Measurements from ENCODE around the gene ANO2. TPM values are rescaled to one million over a fixed set of nuclear protein-coding genes. Genes with fewer than 3 reads are reported as not detected.

Gene ANO2
- total and polyA plus RNA-seq, 2 donors = 2.9 to 8.8 TPM

- no peak overlapping the region for H3K4me3 ChIP-seq (ENCODE audit: low read depth, low read length)
- DNase-seq (ENCODE audit: extremely low spot score) = no peak
- no peaks in the 10 kb centered on the region for H3K4me1 ChIP-seq (ENCODE audit: insufficient read depth)
- H3K27ac ChIP-seq (ENCODE audit: low read depth) = no peak overlapping the region
- WGBS = 66% methylated on average over 15 of the region's 15 CpGs
- H3K36me3 ChIP-seq (ENCODE audit: insufficient read depth) = no peaks in the 10 kb centered on the region
These were observed 22.8 kb downstream of the ANO2 start for GRCh38 chr12:5921966-5922899.

DNA sequence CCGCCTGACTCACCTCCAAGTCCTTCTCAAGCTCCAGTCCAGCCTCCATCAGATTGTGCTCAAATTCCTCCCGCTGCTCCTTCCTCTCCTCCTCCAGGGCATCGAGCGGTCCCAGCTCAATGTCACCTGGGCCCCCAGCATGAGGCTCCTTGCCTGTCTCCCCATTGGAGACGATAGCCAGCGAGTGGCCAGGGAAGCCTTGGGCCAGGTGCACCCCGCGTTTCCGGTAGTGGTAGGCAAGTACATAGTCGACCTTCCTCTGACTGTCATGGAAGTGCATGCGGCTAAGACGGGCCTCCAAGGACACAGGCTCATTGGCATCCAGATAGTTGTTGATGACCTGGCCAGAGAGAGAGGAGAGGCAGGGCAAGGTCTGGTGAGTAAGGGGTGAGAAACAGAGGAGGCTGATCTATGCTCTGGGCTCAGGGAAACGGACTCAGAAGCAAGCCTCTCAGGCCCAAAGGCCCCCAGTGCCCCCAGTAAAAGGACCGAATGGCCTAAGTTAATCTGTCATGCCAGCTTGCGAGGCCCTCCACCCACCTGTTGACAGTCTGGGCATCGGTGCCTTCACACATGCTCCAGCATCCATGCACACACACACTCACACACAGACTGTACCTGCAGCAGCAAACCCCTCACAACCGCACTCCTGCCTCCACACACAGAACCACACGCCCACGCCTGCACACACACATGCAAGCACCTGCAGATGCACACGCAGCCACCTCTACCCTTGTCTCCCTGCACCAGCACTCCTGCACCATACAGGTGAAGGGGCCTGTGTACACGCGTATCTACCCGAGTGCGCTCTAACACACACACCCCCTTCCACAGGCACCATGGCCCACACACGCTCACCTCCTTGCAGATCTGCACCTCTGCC lies 23.8 kb downstream of the ANO2 start:
- WGBS = 94% methylated on average over 25 of the region's 25 CpGs
- H3K36me3 ChIP-seq (ENCODE audit: insufficient read depth) = no peaks in the 10 kb centered on the region
- H3K4me1 ChIP-seq (ENCODE audit: insufficient read depth) = no peaks in the 10 kb centered on the region
- no peak overlapping the region for H3K27ac ChIP-seq (ENCODE audit: low read depth)
- no peak overlapping the region for H3K4me3 ChIP-seq (ENCODE audit: low read depth, low read length)
- no peak for DNase-seq (ENCODE audit: extremely low spot score)

GRCh38 chr12:5916785-5917290 lies 28.2 kb downstream of the ANO2 start:
- DNase-seq (ENCODE audit: extremely low spot score) = no peak
- no peak overlapping the region for H3K27ac ChIP-seq (ENCODE audit: low read depth)
- H3K4me3 ChIP-seq (ENCODE audit: low read depth, low read length) = no peak overlapping the region
- H3K4me1 ChIP-seq (ENCODE audit: insufficient read depth) = no peaks in the 10 kb centered on the region
- 72% methylated on average over 9 of the region's 9 CpGs for WGBS
- no peaks in the 10 kb centered on the region for H3K36me3 ChIP-seq (ENCODE audit: insufficient read depth)

- WGBS = 96% methylated on average over 4 of the region's 4 CpGs
- Histone ChIP-seq H3K36me3 (ENCODE audit: insufficient read depth) (no peaks in the 10 kb centered on the region), H3K27ac (ENCODE audit: low read depth) (no peak overlapping the region), H3K4me3 (ENCODE audit: low read depth, low read length) (no peak overlapping the region), H3K4me1 (ENCODE audit: insufficient read depth) (no peaks in the 10 kb centered on the region)
- DNase-seq (ENCODE audit: extremely low spot score) = no peak
These were observed 29.5 kb downstream of the ANO2 start for GRCh38 chr12:5915511-5915910.

DNA sequence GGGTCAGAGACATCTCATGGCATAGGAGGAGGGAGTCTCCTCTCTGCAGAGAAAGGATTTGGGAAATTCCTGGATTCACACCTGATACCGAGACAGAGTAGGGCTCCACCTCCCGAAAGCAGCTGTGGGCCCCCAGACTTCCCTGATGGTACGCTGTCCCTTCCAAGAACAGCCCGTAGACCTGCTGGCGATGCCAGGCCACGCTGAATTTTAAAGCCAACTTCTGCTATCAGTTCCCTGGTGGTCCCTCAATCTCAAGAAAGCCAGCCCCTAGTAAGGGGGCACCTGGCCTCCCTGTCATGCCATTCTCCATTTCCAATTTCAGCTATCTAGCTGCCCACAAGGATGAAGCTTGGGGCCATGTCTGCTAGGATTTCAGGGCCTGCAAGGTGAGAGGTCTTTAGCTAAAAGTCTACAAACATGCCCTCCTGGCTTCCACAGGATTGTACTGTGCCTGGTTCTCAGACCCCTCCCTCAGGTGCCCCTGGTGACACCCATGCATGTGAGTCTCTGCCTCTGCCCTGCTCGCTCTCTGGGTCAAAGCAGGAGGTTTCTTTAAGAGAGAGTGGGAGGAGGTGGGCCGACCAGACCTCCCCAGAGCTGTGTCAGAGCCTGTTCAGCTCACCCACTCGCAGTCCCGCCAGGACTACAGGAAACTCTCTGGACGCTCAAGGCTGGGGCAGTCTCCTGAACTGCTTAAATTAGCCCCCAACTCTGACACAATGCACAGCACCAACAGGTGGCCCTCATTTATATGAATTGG lies 30.5 kb downstream of the ANO2 start:
- Histone ChIP-seq H3K4me3 (ENCODE audit: low read depth, low read length) (no peak overlapping the region), H3K4me1 (ENCODE audit: insufficient read depth) (no peaks in the 10 kb centered on the region), H3K36me3 (ENCODE audit: insufficient read depth) (no peaks in the 10 kb centered on the region), H3K27ac (ENCODE audit: low read depth) (no peak overlapping the region)
- no peak for DNase-seq (ENCODE audit: extremely low spot score)
- 73% methylated on average over 11 of the region's 11 CpGs for WGBS

DNA sequence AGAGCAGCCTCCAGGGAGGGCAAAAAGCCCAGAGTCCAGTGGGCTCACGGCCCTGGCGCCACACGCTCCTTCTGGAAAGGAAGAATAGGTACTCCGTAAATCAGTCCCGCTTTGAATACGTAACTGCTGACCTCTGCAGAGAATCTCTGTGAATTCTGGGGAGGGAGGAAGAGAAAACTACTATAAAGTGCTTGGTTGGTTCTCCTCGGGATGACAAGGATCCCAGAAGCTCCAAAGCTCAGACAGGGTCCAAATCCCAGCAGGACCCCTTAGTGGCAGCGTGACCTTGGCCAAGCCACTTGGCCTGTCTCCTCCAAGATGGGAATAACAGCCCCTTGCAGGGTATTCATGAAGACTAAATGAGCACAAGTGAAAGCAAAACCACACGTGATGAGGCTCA lies 31.7 kb downstream of the ANO2 start:
- H3K4me1 ChIP-seq (ENCODE audit: insufficient read depth) = no peaks in the 10 kb centered on the region
- no peak for DNase-seq (ENCODE audit: extremely low spot score)
- no peak overlapping the region for H3K4me3 ChIP-seq (ENCODE audit: low read depth, low read length)
- WGBS = 87% methylated on average over 9 of the region's 9 CpGs
- H3K36me3 ChIP-seq (ENCODE audit: insufficient read depth) = no peaks in the 10 kb centered on the region
- H3K27ac ChIP-seq (ENCODE audit: low read depth) = no peak overlapping the region

DNA sequence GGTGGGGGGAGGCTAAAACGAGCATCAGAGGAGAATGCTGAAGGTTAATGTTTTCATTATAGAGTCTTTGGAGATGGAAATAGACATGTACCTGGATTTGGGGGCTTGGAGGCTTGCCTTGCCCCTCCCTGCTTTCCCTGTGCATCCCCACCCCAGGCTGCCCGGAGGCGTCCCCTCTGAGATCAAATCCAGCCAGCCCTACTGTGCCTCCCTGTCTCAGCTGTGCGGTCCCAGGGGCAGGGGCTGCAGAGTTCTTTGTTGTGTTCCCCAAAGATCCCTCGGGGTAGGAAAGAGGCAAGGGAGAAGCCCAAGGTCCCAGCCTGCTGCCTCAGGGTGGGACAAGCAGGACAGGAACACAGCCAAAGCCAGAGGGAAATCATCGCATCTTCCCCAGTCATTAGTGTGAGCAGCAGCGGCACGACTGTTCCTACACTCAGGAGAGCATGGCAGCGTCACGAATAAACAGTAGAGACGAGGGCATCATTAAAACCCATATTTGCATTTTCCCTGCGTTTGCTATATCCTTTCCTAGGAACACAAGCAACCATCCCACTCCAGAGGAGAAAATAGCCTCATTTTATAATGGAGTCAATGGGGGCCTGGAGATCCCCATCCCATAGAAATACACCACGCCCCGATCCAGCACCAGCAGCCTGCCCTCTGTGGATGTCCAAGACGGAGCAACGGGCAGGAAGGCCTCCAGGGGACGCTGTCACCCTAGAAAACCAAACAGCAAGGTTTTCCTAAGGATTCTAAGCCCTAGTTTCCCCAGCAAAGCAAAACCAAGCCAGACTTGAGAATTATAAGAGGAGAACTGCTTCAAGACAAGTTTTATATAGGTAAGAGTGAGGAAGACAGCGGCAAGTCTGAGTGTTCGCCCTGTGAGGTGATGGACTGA lies 32.4 kb downstream of the ANO2 start:
- no peak for DNase-seq (ENCODE audit: extremely low spot score)
- no peaks in the 10 kb centered on the region for H3K36me3 ChIP-seq (ENCODE audit: insufficient read depth)
- H3K27ac ChIP-seq (ENCODE audit: low read depth) = no peak overlapping the region
- no peak overlapping the region for H3K4me3 ChIP-seq (ENCODE audit: low read depth, low read length)
- H3K4me1 ChIP-seq (ENCODE audit: insufficient read depth) = no peaks in the 10 kb centered on the region
- 71% methylated on average over 19 of the region's 19 CpGs for WGBS

DNA sequence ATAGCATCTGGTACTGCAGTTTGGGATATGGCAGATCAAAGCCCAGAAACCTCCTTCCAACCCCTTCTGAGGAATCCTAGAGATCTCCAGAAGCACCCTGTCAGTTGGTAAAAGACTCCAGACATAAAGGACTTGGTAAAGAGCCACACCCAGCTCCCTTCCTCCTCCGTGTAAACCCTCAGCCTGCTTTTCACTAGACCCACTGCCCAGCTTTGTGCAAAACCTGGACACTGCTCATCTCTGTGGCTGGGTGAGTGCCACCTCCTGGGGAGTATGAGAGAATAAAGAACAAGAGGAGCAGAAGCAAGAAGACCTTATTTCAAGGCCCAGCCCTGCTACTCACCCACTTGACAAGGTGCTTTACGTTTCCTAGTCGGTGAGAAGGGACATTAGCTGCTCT lies 33.0 kb downstream of the ANO2 start:
- no peaks in the 10 kb centered on the region for H3K4me1 ChIP-seq (ENCODE audit: insufficient read depth)
- H3K4me3 ChIP-seq (ENCODE audit: low read depth, low read length) = no peak overlapping the region
- DNase-seq (ENCODE audit: extremely low spot score) = no peak
- no peak overlapping the region for H3K27ac ChIP-seq (ENCODE audit: low read depth)
- no peaks in the 10 kb centered on the region for H3K36me3 ChIP-seq (ENCODE audit: insufficient read depth)
- 62% methylated on average over 3 of the region's 3 CpGs for WGBS

DNA sequence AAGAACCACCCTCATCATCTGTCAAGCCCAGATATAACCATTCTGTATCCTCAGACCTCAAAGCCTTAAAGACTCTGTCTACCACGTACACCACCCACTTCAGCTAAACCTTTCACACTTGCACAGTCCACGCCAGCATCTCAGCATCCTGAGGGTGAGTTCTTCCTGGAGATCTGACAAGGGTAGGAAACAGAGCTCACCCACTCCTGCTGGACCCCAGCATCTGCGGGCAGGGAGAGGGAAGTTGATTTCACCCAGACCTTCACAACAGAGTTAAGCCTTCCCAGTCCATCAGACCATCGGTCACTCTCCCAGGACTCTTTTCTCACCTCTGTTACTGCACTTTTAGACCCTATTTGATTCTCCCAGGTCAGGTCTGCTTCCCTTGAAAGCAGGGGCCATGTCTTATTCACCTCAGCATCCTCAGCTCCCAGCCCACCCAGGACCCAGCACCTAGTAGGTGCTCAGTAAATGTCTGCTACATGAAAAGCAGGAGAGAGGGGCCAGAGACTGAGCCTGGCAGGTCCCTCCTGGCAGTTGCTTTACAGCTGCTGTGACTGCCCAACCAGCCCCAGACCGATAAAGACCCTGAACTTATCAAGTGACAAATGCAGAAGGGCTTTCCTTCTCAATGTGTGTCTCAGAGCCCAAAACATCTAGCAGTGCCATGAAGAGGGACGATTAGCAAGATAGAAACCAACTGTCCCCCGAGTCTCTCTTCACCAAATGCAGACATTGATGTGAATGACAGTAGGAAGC lies 34.1 kb downstream of the ANO2 start:
- Histone ChIP-seq H3K27ac (ENCODE audit: low read depth) (no peak overlapping the region), H3K4me1 (ENCODE audit: insufficient read depth) (no peaks in the 10 kb centered on the region), H3K36me3 (ENCODE audit: insufficient read depth) (no peaks in the 10 kb centered on the region), H3K4me3 (ENCODE audit: low read depth, low read length) (no peak overlapping the region)
- DNase-seq (ENCODE audit: extremely low spot score) = no peak
- 87% methylated on average over 7 of the region's 7 CpGs for WGBS

GRCh38 chr12:5909560-5909959 lies 35.5 kb downstream of the ANO2 start:
- Histone ChIP-seq H3K36me3 (ENCODE audit: insufficient read depth) (no peaks in the 10 kb centered on the region), H3K27ac (ENCODE audit: low read depth) (no peak overlapping the region), H3K4me1 (ENCODE audit: insufficient read depth) (no peaks in the 10 kb centered on the region), H3K4me3 (ENCODE audit: low read depth, low read length) (no peak overlapping the region)
- no peak for DNase-seq (ENCODE audit: extremely low spot score)
- WGBS = 87% methylated on average over 5 of the region's 5 CpGs

GRCh38 chr12:5908251-5908650 lies 36.8 kb downstream of the ANO2 start:
- H3K27ac ChIP-seq (ENCODE audit: low read depth) = no peak overlapping the region
- H3K36me3 ChIP-seq (ENCODE audit: insufficient read depth) = no peaks in the 10 kb centered on the region
- H3K4me1 ChIP-seq (ENCODE audit: insufficient read depth) = no peaks in the 10 kb centered on the region
- H3K4me3 ChIP-seq (ENCODE audit: low read depth, low read length) = no peak overlapping the region
- 86% methylated on average over 7 of the region's 7 CpGs for WGBS
- DNase-seq (ENCODE audit: extremely low spot score) = no peak

GRCh38 chr12:5907807-5908206 lies 37.3 kb downstream of the ANO2 start:
- Histone ChIP-seq H3K4me1 (ENCODE audit: insufficient read depth) (no peaks in the 10 kb centered on the region), H3K27ac (ENCODE audit: low read depth) (no peak overlapping the region), H3K36me3 (ENCODE audit: insufficient read depth) (no peaks in the 10 kb centered on the region), H3K4me3 (ENCODE audit: low read depth, low read length) (no peak overlapping the region)
- DNase-seq (ENCODE audit: extremely low spot score) = no peak
- 78% methylated on average over 10 of the region's 10 CpGs for WGBS

Data from urinary bladder (tissue), 4 donors.